ENCODE measurements around the gene TRPC4.

DNA sequence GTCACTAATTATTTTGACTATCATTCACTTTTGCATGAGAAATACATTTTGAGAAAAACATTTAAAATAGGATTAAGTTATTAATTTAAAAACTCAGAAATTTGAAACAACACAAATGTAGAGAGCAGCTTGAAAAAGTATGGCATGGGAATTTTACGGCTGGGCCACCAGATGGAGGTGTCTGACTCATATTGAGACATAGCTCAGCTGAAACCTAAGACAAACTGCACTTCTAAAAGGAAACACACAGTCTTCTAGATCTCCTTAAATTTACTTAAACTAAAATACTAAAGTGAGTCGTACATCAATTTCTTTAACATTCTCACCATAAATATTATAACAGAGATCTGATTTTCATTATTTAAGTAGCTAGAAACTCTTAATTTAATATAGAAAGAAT is 229.1 kb downstream of the TRPC4 start:
- TF ChIP-seq CTCF (IDR thresholded peaks at IDR 0.05): no peak
- no peak for TF ChIP-seq EZH2 (IDR thresholded peaks at IDR 0.05; ENCODE audit: borderline replicate concordance, insufficient read depth, low read depth, low read length, poor library complexity, severe bottlenecking)
